ENCODE results near the gene TACC2.

The TACC2 gene

GRCh38 chr10:122176232-122177213, 187.6 kb downstream of the TACC2 start:
- no peak for TF ChIP-seq CTCF (IDR thresholded peaks at IDR 0.05; ENCODE audit: insufficient read depth, low read depth, low read length, missing control alignments)
- H3K4me3 ChIP-seq (ENCODE audit: low read depth, low read length) = no peak overlapping the region
- DNase-seq (ENCODE audit: low read depth) = no peak

- H3K4me3 ChIP-seq (ENCODE audit: low read depth, low read length) = no peak overlapping the region
- TF ChIP-seq CTCF (IDR thresholded peaks at IDR 0.05; ENCODE audit: insufficient read depth, low read depth, low read length, missing control alignments) = no peak
- DNase-seq (ENCODE audit: low read depth) = no peak
Measured at GRCh38 chr10:122178655-122179054, 189.7 kb downstream of the TACC2 start.

- no peak for TF ChIP-seq CTCF (IDR thresholded peaks at IDR 0.05; ENCODE audit: insufficient read depth, low read depth, low read length, missing control alignments)
- no peak for DNase-seq (ENCODE audit: low read depth)
- H3K4me3 ChIP-seq (ENCODE audit: low read depth, low read length) = no peak overlapping the region
Measured at GRCh38 chr10:122181041-122181732, 192.2 kb downstream of the TACC2 start.

GRCh38 chr10:122181876-122182275, 192.9 kb downstream of the TACC2 start:
- no peak for TF ChIP-seq CTCF (IDR thresholded peaks at IDR 0.05; ENCODE audit: insufficient read depth, low read depth, low read length, missing control alignments)
- no peak overlapping the region for H3K4me3 ChIP-seq (ENCODE audit: low read depth, low read length)
- no peak for DNase-seq (ENCODE audit: low read depth)

- no peak for TF ChIP-seq CTCF (IDR thresholded peaks at IDR 0.05; ENCODE audit: insufficient read depth, low read depth, low read length, missing control alignments)
- no peak overlapping the region for H3K4me3 ChIP-seq (ENCODE audit: low read depth, low read length)
- DNase-seq (ENCODE audit: low read depth) = no peak
Measured at GRCh38 chr10:122182308-122182707, 193.3 kb downstream of the TACC2 start.

- TF ChIP-seq CTCF (IDR thresholded peaks at IDR 0.05; ENCODE audit: insufficient read depth, low read depth, low read length, missing control alignments) = no peak
- no peak overlapping the region for H3K4me3 ChIP-seq (ENCODE audit: low read depth, low read length)
- DNase-seq (ENCODE audit: low read depth) = no peak
Measured at GRCh38 chr10:122184254-122184653, 195.3 kb downstream of the TACC2 start.

Measured in GM12865 (cell line).